B cell (primary cell): Measurements from ENCODE around the gene HTT. TPM values are rescaled to one million over a fixed set of nuclear protein-coding genes. Genes with fewer than 3 reads are reported as not detected.

ENCODE experiments used
- ATAC-seq: fragments of 200-7000 bp; cut with Tn5 transposase; one replicate; pipeline ENCODE4 v1.10.0; 2021; ENCODE audit warnings: low read depth, mild to moderate bottlenecking, moderate number of reproducible peaks, moderate library complexity
- CTCF ChIA-PET: fragments of 350-600 bp; sonication (Branson Sonifier 250); formaldehyde crosslinking; loops from one replicate; lab custom pipeline; 2021; ENCODE audit warnings: antibody characterized with exemption, inconsistent platforms; lab: Charles Lee
- POLR2A ChIA-PET: fragments of 350-600 bp; sonication (Branson Sonifier 250); formaldehyde crosslinking; loops from one replicate; lab custom pipeline; 2021; ENCODE audit warnings: antibody characterized with exemption; lab: Charles Lee
- DNase-seq: peaks from one replicate; pipeline ENCODE4 v3.0.0; 2013
- H2AFZ ChIP-seq: 2 replicates; pipeline ENCODE4 v1.6.1; 2012; ENCODE audit warnings: mild to moderate bottlenecking, low read depth, low read length; ENCODE audit not compliant: insufficient read depth, poor library complexity, severe bottlenecking
- H3K27ac ChIP-seq, 2 donors: 1 replicate in 1 of 2; 2 replicates in 1 of 2; pipeline ENCODE4 v1.5.1; 2012 to 2013; ENCODE audit warnings: low read length in 2 of 2, mild to moderate bottlenecking in 2 of 2, moderate library complexity in 1 of 2
- H3K27me3 ChIP-seq, 4 experiments: fragments of 200-600 bp in 1 of 4; sonication (generic) in 1 of 4; replicated peaks in 1 of 4; 1 replicate in 2 of 4; 2 replicates in 2 of 4; pipeline versions ENCODE4 v1.6.1 to v1.7.0; 2013 to 2016; ENCODE audit warnings: low read length in 3 of 4, mild to moderate bottlenecking in 2 of 4, mixed read lengths in 1 of 4, moderate library complexity in 1 of 4; ENCODE audit not compliant: insufficient read depth in 4 of 4, control insufficient read depth in 3 of 4; ENCODE audit errors: control extremely low read depth in 1 of 4
- H3K36me3 ChIP-seq, 2 experiments: replicated peaks in 1 of 2; 1 replicate in 1 of 2; 2 replicates in 1 of 2; pipeline versions ENCODE4 v1.6.1 to v1.7.1; 2013; ENCODE audit warnings: low read length in 1 of 2; ENCODE audit not compliant: insufficient read depth in 2 of 2, control insufficient read depth in 1 of 2; ENCODE audit errors: control extremely low read depth in 1 of 2, extremely low read depth in 1 of 2
- H3K4me1 ChIP-seq, 2 donors: fragments of 200-600 bp in 1 of 2; sonication (generic) in 1 of 2; 1 replicate in 1 of 2; 2 replicates in 1 of 2; pipeline versions ENCODE4 v1.5.1 to v1.6.1; 2013 to 2017; ENCODE audit warnings: low read length in 2 of 2; ENCODE audit not compliant: control insufficient read depth in 2 of 2, insufficient read depth in 2 of 2
- H3K4me2 ChIP-seq: replicated peaks from 2 replicates; pipeline ENCODE3; 2012; ENCODE audit warnings: mild to moderate bottlenecking, low read depth, low read length; ENCODE audit not compliant: poor library complexity, severe bottlenecking
- H3K4me3 ChIP-seq, 5 experiments: fragments of 200-600 bp in 1 of 5; sonication (generic) in 1 of 5; 1 replicate in 3 of 5; 2 replicates in 2 of 5; pipeline versions ENCODE4 v1.5.1 to v1.7.0; 2011 to 2016; ENCODE audit warnings: low read length in 4 of 5, mild to moderate bottlenecking in 4 of 5, low read depth in 2 of 5, control low read depth in 1 of 5, moderate library complexity in 1 of 5; ENCODE audit not compliant: insufficient read depth in 1 of 5; ENCODE audit errors: control extremely low read depth in 1 of 5, extremely low read depth in 1 of 5
- H3K79me2 ChIP-seq: fragments of 200-600 bp; sonication (generic); one replicate; pipeline ENCODE4 v1.6.0; 2016; ENCODE audit warnings: low read length; ENCODE audit not compliant: control insufficient read depth, insufficient read depth
- H3K9ac ChIP-seq: fragments of 200-600 bp; sonication (generic); 2 replicates; pipeline ENCODE4 v1.6.1; 2017; ENCODE audit warnings: mild to moderate bottlenecking, low read length, moderate library complexity
- H3K9me3 ChIP-seq, 3 donors: one replicate each; pipeline versions ENCODE4 v1.6.1 to v1.7.1; 2013; ENCODE audit warnings: low read length in 2 of 3; ENCODE audit not compliant: control insufficient read depth in 2 of 3, insufficient read depth in 1 of 3; ENCODE audit errors: control extremely low read depth in 1 of 3
- H4K20me1 ChIP-seq: 2 replicates; pipeline ENCODE4 v1.6.0; 2012; ENCODE audit warnings: mild to moderate bottlenecking, low read length; ENCODE audit not compliant: insufficient read depth, control insufficient read depth, poor library complexity, severe bottlenecking
- H3K27ac Mint-ChIP-seq: one replicate; pipeline ENCODE4 v1.8.0; 2021; ENCODE audit warnings: mixed read lengths
- H3K27me3 Mint-ChIP-seq: one replicate; pipeline ENCODE4 v1.8.0; 2021; ENCODE audit warnings: mixed read lengths
- H3K4me1 Mint-ChIP-seq: one replicate; pipeline ENCODE4 v1.8.0; 2021; ENCODE audit warnings: mixed read lengths
- H3K4me3 Mint-ChIP-seq: one replicate; pipeline ENCODE4 v1.8.0; 2021; ENCODE audit warnings: mixed read lengths
- H3K9me3 Mint-ChIP-seq: one replicate; pipeline ENCODE4 v1.8.0; 2022; ENCODE audit warnings: mixed read lengths; ENCODE audit not compliant: insufficient read depth
- CTCF ChIP-seq: fragments of 200-600 bp; IDR thresholded peaks from one replicate; pipeline ENCODE4 v1.8.0; 2022; ENCODE audit warnings: antibody characterized with exemption, mild to moderate bottlenecking
- EZH2 ChIP-seq: IDR thresholded peaks from 2 replicates; pipeline ENCODE4 v1.6.1; 2012; ENCODE audit warnings: borderline replicate concordance, low read depth, mild to moderate bottlenecking, moderate library complexity, low read length; ENCODE audit not compliant: insufficient read depth, poor library complexity, severe bottlenecking
- WGBS: methylation state at CpG from one replicate; pipeline ENCODE4 v1.1.5; 2013; ENCODE audit warnings: missing lambda C conversion rate; ENCODE audit not compliant: insufficient coverage; 5-methylcytosine and 5-hydroxymethylcytosine counted together
- intact Hi-C: fragments of 100-400 bp; cut with micrococcal nuclease; formaldehyde crosslinking; loops from one replicate; pipeline ENCODE4 v1.10.0; 2022
- polyA plus RNA-seq: library from polyadenylated mRNA; depleted of rRNA; stranded (reverse); fragments of >200 nt; gene quantifications from 2 replicates; pipeline ENCODE4 v1.2.3, GENCODE V29; 2012
- total RNA-seq, 2 donors: library from RNA; stranded (reverse); fragments of 120-200 nt in 1 of 2; gene quantifications; 1 replicate in 1 of 2; 2 replicates in 1 of 2; pipeline versions ENCODE4 v1.2.3 to v1.2.4, GENCODE V29; 2013 to 2022

The HTT gene
- total and polyA plus RNA-seq, 2 donors (not counting 1 experiment from before 2014, with no cell fraction given), result 52.8 to 195 TPM

GRCh38 chr4:3168029-3168428, 93.5 kb downstream of the HTT start:
- intact Hi-C loops, result no loop called here
- H4K20me1 ChIP-seq, result peaks cover 23% of the 10 kb centered on the region
- H3K4me1 ChIP-seq, result no peaks in the 10 kb centered on the region
- H3K36me3 ChIP-seq, result peaks cover 10 to 49% of the 10 kb centered on the region in 2 experiments
- TF ChIP-seq EZH2, result no peak
- no peak for TF ChIP-seq CTCF
- ATAC-seq (no peak), DNase-seq (no peak)
- H3K9ac ChIP-seq, result no peak overlapping the region
- Mint-ChIP-seq H3K27me3 (no peaks in the 10 kb centered on the region), H3K4me1 (peaks cover 5% of the 10 kb centered on the region), H3K4me3 (no peak overlapping the region), H3K9me3 (no peaks in the 10 kb centered on the region), H3K27ac (peak overlapping the region; percentile 35)
- ChIA-PET CTCF (no interaction called here), POLR2A (no interaction called here)
- no peak overlapping the region for H3K4me2 ChIP-seq
- no peaks in the 10 kb centered on the region for H3K27me3 ChIP-seq
- peaks cover 21% of the 10 kb centered on the region for H3K79me2 ChIP-seq
- no peak overlapping the region for H3K27ac ChIP-seq
- H3K9me3 ChIP-seq, result peaks cover 0 to 4% (median 0%) of the 10 kb centered on the region in 3 donors
- H2AFZ ChIP-seq, result no peak overlapping the region
- H3K4me3 ChIP-seq, result no peak overlapping the region
- 100% methylated on average over 1 of the region's 3 CpGs for WGBS

- no peak overlapping the region for H3K4me2 ChIP-seq
- H3K27ac ChIP-seq, result no peak overlapping the region
- ChIA-PET POLR2A (no interaction called here), CTCF (no interaction called here)
- no peak overlapping the region for H3K27ac Mint-ChIP-seq
- H3K79me2 ChIP-seq, result peaks cover 7% of the 10 kb centered on the region
- DNase-seq (no peak), ATAC-seq (no peak)
- no peaks in the 10 kb centered on the region for H3K27me3 ChIP-seq
- peaks cover 10% of the 10 kb centered on the region for H4K20me1 ChIP-seq
- peaks cover 8 to 88% of the 10 kb centered on the region in 2 experiments for H3K36me3 ChIP-seq
- H3K9me3 ChIP-seq, result no peaks in the 10 kb centered on the region
- no peak overlapping the region for H3K4me3 Mint-ChIP-seq
- intact Hi-C loops, result no loop called here
- H3K4me1 Mint-ChIP-seq, result peaks cover 2% of the 10 kb centered on the region
- H3K4me3 ChIP-seq, result no peak overlapping the region
- H3K4me1 ChIP-seq, result no peaks in the 10 kb centered on the region
- no peak overlapping the region for H2AFZ ChIP-seq
- H3K27me3 Mint-ChIP-seq, result no peaks in the 10 kb centered on the region
- 86% methylated on average over 7 of the region's 12 CpGs for WGBS
- TF ChIP-seq CTCF (no peak), EZH2 (no peak)
- H3K9me3 Mint-ChIP-seq, result no peaks in the 10 kb centered on the region
- no peak overlapping the region for H3K9ac ChIP-seq
These were observed 100.2 kb downstream of the HTT start for GRCh38 chr4:3174371-3175338.
